Panc1 (cell line): ENCODE measurements around the gene QRFP. TPM values are rescaled to one million over a fixed set of nuclear protein-coding genes. Genes with fewer than 3 reads are reported as not detected.

Experiments
- ATAC-seq: fragments of 200-7000 bp; cut with Tn5 transposase; 2 replicates; pipeline ENCODE4 v1.9.1; 2020; ENCODE audit warnings: mild to moderate bottlenecking, moderate library complexity
- BruUV-seq: library from RNA; stranded (reverse); fragments of 400-500 nt; replicated peaks from 2 replicates; lab custom pipeline; 2021; lab: Mats Ljungman, UMichigan
- CTCF ChIA-PET: fragments of 300-600 bp; sonication (Branson Sonifier 250); formaldehyde crosslinking; loops from one replicate; lab custom pipeline; 2022; ENCODE audit warnings: antibody characterized with exemption; lab: Charles Lee
- POLR2A ChIA-PET: fragments of 300-600 bp; sonication (Branson Sonifier 250); formaldehyde crosslinking; loops from one replicate; lab custom pipeline; 2022; ENCODE audit warnings: antibody characterized with exemption; lab: Charles Lee
- DNase-seq: peaks from one replicate; pipeline ENCODE4 v3.0.0-alpha.2; 2010; ENCODE audit warnings: low read depth, low spot score
- H3K27ac ChIP-seq: 2 replicates; pipeline ENCODE4 v1.5.1; 2011; ENCODE audit warnings: mild to moderate bottlenecking, low read length, inconsistent platforms
- H3K27me3 ChIP-seq: fragments of 200-500 bp; sonication (Bioruptor generic); 2 replicates; pipeline ENCODE4 v1.6.0; 2014; ENCODE audit warnings: low read length, inconsistent platforms; ENCODE audit not compliant: control insufficient read depth, insufficient read depth
- H3K36me3 ChIP-seq: fragments of 200-500 bp; sonication (Bioruptor generic); 2 replicates; pipeline ENCODE4 v1.5.1; 2014; ENCODE audit warnings: inconsistent platforms, mild to moderate bottlenecking, low read length, moderate library complexity; ENCODE audit not compliant: control insufficient read depth, insufficient read depth
- H3K4me1 ChIP-seq: 2 replicates; pipeline ENCODE4 v1.5.1; 2011; ENCODE audit warnings: inconsistent platforms, mild to moderate bottlenecking, low read length, moderate library complexity; ENCODE audit not compliant: control insufficient read depth, insufficient read depth
- H3K4me3 ChIP-seq, 2 experiments: 2 replicates each; pipeline ENCODE4 v1.5.1; 2011 to 2012; ENCODE audit warnings: low read depth in 2 of 2, low read length in 2 of 2, mild to moderate bottlenecking in 2 of 2, inconsistent platforms in 1 of 2, moderate library complexity in 1 of 2
- H3K9me3 ChIP-seq: fragments of 200-500 bp; sonication (Bioruptor generic); 2 replicates; pipeline ENCODE4 v1.5.1; 2014; ENCODE audit warnings: low read depth, mild to moderate bottlenecking, inconsistent platforms, low read length, moderate library complexity; ENCODE audit not compliant: control insufficient read depth, insufficient read depth
- CTCF ChIP-seq: fragments of 450-650 bp; IDR thresholded peaks from 2 replicates; pipeline ENCODE4 v1.5.1; 2017; ENCODE audit warnings: mild to moderate bottlenecking
- POLR2AphosphoS5 ChIP-seq: IDR thresholded peaks from 2 replicates; pipeline ENCODE4 v1.6.1; 2012; ENCODE audit warnings: mild to moderate bottlenecking, low read depth, low read length, moderate library complexity
- SIN3A ChIP-seq: IDR thresholded peaks from 2 replicates; pipeline ENCODE4 v1.6.1; 2012; ENCODE audit warnings: low read depth, mild to moderate bottlenecking, low read length, moderate library complexity, borderline replicate concordance; ENCODE audit not compliant: insufficient read depth
- TCF7L2 ChIP-seq: IDR thresholded peaks from 2 replicates; pipeline ENCODE4 v1.6.1; 2011; ENCODE audit warnings: mild to moderate bottlenecking, low read depth, low read length, inconsistent platforms
- in situ Hi-C: cut with HindIII; loops from 2 replicates; pipeline ENCODE4 v1.10.0; 2016; ENCODE audit warnings: low sequenced_read_pairs, low pct_unique_long_range_greater_than_20kb
- intact Hi-C: fragments of 100-400 bp; cut with micrococcal nuclease; formaldehyde crosslinking; loops from one replicate; pipeline ENCODE4 v1.10.0; 2022; ENCODE audit not compliant: unreplicated experiment
- total RNA-seq: library from RNA; stranded (reverse); gene quantifications from one replicate; pipeline ENCODE4 v1.2.1, GENCODE V29; 2021; ENCODE audit not compliant: unreplicated experiment
- TF ChIP-seq, protein P1 (sequence below), 2 experiments: IDR thresholded peaks; 2 replicates each; pipeline ENCODE4 v1.6.1; 2011 to 2012; ENCODE audit warnings: low read depth in 2 of 2, control low read depth in 1 of 2, low read length in 1 of 2, mild to moderate bottlenecking in 1 of 2, moderate library complexity in 1 of 2; ENCODE audit not compliant: insufficient read depth in 1 of 2

The QRFP gene
- total RNA-seq, 1 experiment from 2014 or later = not detected

DNA sequence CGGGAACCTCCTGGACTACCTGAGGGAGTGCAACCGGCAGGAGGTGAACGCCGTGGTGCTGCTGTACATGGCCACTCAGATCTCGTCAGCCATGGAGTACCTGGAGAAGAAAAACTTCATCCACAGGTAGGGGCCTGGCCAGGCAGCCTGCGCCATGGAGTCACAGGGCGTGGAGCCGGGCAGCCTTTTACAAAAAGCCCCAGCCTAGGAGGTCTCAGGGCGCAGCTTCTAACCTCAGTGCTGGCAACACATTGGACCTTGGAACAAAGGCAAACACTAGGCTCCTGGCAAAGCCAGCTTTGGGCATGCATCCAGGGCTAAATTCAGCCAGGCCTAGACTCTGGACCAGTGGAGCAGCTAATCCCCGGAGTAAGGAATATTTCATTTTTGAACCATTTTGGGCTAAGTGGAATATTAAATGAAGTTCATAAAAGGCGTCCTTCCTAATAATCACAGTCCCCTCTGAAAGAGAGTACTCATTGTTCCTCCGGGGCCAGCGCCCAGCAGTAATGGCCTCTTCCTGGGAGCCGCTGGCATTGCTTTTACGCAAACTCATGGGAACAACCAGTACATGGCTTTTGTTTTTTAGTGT, 23.6 kb downstream of the QRFP start:
- no peaks in the 10 kb centered on the region for H3K27me3 ChIP-seq
- no peaks in the 10 kb centered on the region for H3K9me3 ChIP-seq
- TF ChIP-seq SIN3A (no peak), TCF7L2 (no peak), CTCF (no peak), POLR2AphosphoS5 (no peak)
- TF ChIP-seq, protein P1, sequence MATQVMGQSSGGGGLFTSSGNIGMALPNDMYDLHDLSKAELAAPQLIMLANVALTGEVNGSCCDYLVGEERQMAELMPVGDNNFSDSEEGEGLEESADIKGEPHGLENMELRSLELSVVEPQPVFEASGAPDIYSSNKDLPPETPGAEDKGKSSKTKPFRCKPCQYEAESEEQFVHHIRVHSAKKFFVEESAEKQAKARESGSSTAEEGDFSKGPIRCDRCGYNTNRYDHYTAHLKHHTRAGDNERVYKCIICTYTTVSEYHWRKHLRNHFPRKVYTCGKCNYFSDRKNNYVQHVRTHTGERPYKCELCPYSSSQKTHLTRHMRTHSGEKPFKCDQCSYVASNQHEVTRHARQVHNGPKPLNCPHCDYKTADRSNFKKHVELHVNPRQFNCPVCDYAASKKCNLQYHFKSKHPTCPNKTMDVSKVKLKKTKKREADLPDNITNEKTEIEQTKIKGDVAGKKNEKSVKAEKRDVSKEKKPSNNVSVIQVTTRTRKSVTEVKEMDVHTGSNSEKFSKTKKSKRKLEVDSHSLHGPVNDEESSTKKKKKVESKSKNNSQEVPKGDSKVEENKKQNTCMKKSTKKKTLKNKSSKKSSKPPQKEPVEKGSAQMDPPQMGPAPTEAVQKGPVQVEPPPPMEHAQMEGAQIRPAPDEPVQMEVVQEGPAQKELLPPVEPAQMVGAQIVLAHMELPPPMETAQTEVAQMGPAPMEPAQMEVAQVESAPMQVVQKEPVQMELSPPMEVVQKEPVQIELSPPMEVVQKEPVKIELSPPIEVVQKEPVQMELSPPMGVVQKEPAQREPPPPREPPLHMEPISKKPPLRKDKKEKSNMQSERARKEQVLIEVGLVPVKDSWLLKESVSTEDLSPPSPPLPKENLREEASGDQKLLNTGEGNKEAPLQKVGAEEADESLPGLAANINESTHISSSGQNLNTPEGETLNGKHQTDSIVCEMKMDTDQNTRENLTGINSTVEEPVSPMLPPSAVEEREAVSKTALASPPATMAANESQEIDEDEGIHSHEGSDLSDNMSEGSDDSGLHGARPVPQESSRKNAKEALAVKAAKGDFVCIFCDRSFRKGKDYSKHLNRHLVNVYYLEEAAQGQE (IDR thresholded peaks at IDR 0.05; ENCODE audit: insufficient read depth in 1 of 2, low read depth in 2 of 2, low read length in 1 of 2) = no peak
- no peaks in the 10 kb centered on the region for H3K4me1 ChIP-seq
- ChIA-PET CTCF (no interaction called here), POLR2A (no interaction called here)
- DNase-seq = no peak
- H3K4me3 ChIP-seq = no peak overlapping the region
- no TSS peak for BruUV-seq
- peaks cover 5% of the 10 kb centered on the region; the same call in 1 of the 2 replicates for H3K36me3 ChIP-seq
- no peak for ATAC-seq
- in situ Hi-C loops (no loop called here), intact Hi-C loops (loop anchor here (5.0 kb wide), 1 partner anchor 124 kb away; no protein-coding TSS in a partner anchor)
- no peak overlapping the region for H3K27ac ChIP-seq

GRCh38 chr9:130872508-130872907, 24.1 kb downstream of the QRFP start:
- Histone ChIP-seq H3K27ac (no peak overlapping the region), H3K27me3 (no peaks in the 10 kb centered on the region), H3K36me3 (peaks cover 5% of the 10 kb centered on the region; the same call in 1 of the 2 replicates), H3K4me3 (no peak overlapping the region), H3K9me3 (no peaks in the 10 kb centered on the region), H3K4me1 (no peaks in the 10 kb centered on the region)
- no peak for DNase-seq
- ChIA-PET POLR2A (no interaction called here), CTCF (no interaction called here)
- intact Hi-C loops = loop anchor here (5.0 kb wide), 1 partner anchor 125 kb away; no protein-coding TSS in a partner anchor
- no peak for TF ChIP-seq SIN3A
- TF ChIP-seq TCF7L2 = no peak
- TF ChIP-seq, protein P1 (IDR thresholded peaks at IDR 0.05; ENCODE audit: insufficient read depth in 1 of 2, low read depth in 2 of 2, low read length in 1 of 2) = no peak
- in situ Hi-C loops = no loop called here
- ATAC-seq = no peak
- BruUV-seq = no TSS peak
